EH (cell line): Measurements from ENCODE around the gene PLEKHF1.

Source experiments
- DNase-seq: peaks from one replicate; pipeline ENCODE4 v3.0.0-alpha.2; 2015; ENCODE audit warnings: low read depth

PLEKHF1 gene

GRCh38 chr19:29679598-29680210 lies 14.4 kb downstream of the PLEKHF1 start:
- DNase-seq, result no peak

GRCh38 chr19:29680447-29680846 lies 15.2 kb downstream of the PLEKHF1 start:
- DNase-seq, result no peak

- DNase-seq, result no peak
These were observed 15.7 kb downstream of the PLEKHF1 start for GRCh38 chr19:29680937-29681336.

GRCh38 chr19:29681422-29682235 lies 16.4 kb downstream of the PLEKHF1 start:
- DNase-seq, result peak; percentile 32

GRCh38 chr19:29682236-29682895 lies 17.1 kb downstream of the PLEKHF1 start:
- DNase-seq, result no peak

DNA sequence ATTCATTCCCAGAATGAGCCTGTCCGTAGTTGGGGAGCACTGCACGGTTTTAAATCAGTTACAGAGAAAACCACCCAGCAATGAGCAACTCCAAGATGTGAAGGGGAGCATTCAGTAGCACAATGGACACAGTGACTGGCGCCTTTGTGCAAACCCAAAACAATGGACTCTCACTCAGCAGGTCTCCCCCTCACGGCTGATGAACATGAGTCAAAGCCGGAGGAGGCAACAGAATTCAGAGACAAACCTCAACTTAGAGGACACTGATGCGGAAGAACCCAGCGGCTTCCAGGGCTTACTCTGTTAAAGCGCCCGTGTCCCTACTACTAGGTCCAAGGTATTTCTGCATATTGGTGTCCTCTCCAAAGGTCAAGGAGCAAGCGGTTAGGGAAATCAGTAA lies 17.7 kb downstream of the PLEKHF1 start:
- DNase-seq, result no peak

- no peak for DNase-seq
These were observed 20.1 kb downstream of the PLEKHF1 start for GRCh38 chr19:29685326-29685725.

GRCh38 chr19:29686285-29686805 lies 21.1 kb downstream of the PLEKHF1 start:
- no peak for DNase-seq

DNA sequence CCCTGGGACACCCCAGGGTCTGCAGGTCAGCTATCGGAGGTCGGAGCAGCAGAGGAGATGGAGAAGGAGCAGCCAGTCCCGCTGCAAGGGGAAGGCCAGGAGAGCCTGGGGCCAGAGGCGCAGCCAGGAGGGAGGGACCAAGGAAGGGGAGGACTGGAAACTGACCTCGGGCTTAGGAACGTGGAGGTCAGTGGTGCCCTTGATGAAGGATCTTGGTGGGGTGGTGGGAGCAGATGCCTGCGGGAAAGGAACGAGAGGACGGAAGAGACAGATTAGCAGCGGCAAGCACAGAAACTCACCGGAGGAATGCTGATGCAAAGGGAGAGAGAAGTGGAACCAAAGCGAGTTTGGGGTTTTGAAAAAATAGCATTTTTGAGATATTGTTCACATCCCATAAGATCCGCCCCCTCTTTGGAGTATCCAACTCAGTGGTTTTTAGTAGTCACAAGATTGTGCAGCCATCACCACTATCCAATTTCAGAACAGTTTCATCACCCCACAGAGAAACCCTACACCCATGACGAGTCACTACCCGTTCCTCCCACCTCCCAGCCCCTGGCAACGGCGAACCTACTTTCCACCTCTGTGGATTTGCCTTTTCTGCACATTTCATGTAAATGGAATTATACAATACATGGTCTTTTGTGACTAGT lies 22.1 kb downstream of the PLEKHF1 start:
- DNase-seq, result peak; percentile 96

GRCh38 chr19:29687897-29688728 lies 22.9 kb downstream of the PLEKHF1 start:
- peak; percentile 74 for DNase-seq

- peak; percentile 58 for DNase-seq
These were observed 25.6 kb downstream of the PLEKHF1 start for GRCh38 chr19:29690842-29691241.

GRCh38 chr19:29694161-29694560 lies 28.9 kb downstream of the PLEKHF1 start:
- no peak for DNase-seq

DNA sequence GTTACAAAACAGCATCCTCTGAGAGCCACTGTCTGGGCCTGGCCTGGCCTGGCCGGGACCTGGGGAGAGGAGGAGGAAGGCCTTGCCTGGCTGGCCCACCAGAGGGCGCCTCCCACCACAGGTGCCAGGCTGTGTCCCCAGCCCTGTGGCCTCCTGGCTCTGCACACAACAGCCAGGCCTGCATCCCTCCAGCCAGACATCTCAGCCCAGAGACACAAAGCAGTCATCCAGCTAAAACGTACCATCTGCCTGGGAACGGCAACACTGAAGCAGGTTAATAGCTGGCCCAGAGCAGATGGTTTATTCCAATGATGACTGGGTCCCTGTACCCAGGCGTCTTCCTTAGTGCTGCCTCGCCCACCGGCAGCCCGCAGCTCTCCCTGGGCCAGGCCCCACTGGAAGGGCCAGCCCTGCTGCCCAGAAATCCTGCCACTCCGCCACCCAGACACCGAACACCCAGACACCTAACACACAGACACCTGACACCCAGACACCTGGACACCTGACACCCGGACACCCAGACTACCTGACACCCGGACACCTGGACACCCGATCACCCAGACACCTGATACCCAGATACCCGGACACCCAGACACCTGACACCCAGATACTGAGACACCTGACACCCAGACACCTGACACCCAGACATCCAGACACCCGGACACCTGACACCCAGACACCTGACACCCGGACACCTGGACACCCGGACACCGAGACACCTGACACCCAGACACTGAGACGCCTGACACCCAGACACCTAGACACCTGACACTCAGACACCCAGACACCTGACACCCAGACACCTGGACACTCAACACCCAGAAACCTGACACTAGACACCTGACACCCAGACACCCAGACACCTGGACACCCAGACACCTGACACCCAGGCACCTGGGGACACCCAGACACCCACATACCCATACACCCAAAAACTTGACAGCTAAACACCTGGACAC lies 29.7 kb downstream of the PLEKHF1 start:
- peak; percentile 75 for DNase-seq

- no peak for DNase-seq
These were observed 30.7 kb downstream of the PLEKHF1 start for GRCh38 chr19:29695765-29696564.

GRCh38 chr19:29696565-29696846 lies 31.2 kb downstream of the PLEKHF1 start:
- no peak for DNase-seq

DNA sequence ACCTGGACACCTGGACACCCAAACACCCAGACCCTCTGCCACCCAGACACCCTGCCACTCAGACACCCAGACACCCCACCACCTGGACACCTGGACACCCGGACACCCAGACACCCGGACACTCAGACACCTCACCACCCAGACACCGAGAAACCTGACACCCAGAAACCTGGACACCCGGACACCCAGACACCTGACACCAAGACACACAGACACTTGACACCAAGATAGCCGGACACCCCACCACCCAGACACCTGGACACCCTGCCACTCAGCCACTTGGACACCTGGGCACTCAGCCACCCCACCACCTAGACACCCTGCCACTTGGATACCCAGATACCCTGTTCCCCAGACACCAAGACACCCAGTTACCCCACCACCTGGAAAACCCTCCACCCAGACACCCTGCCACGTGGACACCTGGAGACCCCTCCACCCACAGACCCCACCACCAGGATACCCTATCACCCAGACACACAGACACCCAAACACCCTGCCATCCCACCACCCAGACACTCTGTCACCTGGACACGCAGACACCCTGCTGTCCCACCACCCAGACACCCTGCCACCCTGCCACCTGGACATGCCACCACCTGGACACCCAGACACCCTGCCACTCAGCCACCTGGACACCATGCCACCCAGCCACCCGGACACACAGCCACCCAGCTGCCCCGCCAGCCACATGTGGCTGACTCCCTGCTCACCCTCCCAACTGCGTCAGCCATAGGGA lies 32.4 kb downstream of the PLEKHF1 start:
- DNase-seq, result no peak

DNA sequence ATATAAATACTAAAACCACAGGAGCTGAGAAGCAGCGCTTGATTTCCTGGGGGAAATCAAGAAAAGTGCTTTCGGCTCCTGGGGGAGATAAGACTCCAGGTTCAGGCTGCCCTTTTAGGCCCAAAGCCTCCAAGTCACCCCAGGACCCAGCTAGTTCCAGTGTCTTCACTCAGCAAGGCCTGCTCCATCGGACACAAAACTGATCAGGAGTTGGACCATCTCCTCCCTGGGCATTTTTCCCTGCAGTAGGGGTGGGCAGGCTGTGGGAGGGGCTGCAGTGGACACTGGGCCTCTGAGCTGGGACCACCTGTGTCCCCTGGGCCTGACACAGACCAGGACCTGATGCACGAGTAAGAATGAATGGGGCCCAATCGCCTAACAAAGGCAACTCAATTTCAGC lies 34.6 kb downstream of the PLEKHF1 start:
- no peak for DNase-seq

DNA sequence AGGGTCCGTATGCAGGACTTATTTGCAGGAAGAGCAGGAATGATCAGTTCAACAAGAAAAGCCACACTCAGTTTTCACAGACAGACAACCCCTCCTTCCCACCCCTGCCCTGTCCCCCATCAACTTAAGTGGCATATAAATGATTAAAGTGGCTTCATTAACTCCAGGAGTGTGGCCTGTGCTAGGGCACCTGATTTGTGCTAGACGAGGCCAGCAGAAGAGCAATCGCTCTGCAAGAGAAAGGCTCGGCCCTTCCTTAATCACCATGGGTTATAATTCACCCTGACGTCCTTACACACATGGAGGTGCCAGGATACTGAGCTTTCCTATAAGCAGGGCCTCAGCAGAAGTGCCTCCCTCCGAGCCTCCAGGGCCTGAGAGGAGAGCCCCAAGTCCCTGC lies 35.2 kb downstream of the PLEKHF1 start:
- DNase-seq, result no peak
